UCSD-AML1 (cell line): ENCODE results near the gene ACBD5.
"Not testable (repeated sequence)": the region's sequence is repeated elsewhere in the genome, so short reads cannot be mapped to it uniquely, and the experiment has no call there.

ENCODE experiments used
- DNase-seq: peaks from one replicate; lab custom pipeline; 2025; ENCODE audit not compliant: unreplicated experiment; lab: John Stamatoyannopoulos, UW

ACBD5 gene

DNA sequence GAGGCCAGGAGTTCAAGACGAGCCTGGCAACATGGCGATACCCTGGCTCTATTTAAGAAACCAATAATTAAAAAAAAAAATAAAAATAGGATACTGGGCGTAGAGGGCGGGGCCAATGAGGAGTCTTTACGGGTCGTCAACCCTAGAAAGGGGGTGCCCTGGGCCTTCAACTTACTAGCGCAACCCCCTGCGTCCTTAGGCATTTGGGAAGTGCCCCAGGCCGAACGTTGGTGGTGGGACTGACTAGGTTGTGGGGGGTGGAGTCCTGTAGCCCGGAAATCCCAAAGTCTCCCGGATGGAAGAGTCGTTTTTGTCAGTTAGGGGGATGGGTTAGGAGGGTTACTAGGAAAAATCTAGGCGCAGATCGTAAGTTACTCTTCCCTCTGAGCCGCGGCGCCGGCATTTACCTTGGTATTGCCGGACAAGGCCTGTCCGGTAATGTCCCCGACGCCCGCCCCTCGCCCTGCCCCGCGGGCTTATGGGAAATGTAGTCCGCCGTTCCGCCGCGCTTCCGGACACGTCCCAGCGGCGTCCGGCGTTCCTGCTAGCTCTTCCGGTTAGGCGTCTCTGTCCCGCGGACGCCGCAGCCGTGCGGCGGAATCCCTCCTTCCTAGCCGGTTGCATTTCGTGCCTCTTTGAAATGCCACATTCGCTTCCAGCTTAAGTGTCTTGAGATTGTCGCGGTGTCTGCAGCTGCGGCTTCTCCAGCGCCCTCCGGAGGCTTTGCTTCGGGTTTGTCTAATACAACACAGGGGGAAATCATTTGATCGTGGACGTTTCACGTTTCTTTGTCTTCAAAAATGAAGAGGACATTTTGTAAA, 1.3 kb upstream of the ACBD5 start:
- DNase-seq, result peak; percentile 96

DNA sequence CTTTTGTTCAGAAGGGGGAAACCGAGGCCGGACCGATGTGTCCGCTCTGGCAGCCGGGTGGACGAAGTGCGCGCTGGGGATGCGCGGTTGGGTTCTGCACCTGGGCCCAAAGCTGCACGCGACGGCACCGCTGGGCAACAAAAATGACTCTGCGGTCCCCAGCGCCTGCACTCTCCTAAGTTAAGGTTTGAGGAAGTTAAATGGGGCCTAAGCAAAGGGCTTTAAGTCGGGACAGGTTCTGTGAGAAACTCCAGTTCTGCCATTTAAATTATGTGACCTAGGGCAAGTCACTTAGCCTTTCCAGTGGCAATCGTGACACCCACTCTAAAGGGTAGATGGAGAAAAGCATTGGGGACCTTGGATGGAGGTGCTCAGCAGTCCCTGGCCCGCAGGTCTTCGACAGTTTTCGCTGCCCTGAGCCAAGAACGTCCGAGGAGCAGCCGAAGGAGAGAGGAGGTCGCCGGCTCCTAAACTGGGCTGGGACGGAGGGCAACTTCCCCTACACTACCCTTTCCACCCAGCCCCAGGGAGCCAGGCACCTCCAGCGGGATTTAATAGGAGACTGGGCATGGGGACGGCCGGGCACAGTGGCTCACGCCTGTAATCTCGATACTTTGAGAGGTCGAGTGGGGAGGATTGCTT, 534 bp upstream of the ACBD5 start:
- peak; percentile 61 for DNase-seq

GRCh38 chr10:27237531-27237930, 3.1 kb downstream of the ACBD5 start:
- DNase-seq, result not testable (repeated sequence)

GRCh38 chr10:27236589-27237128, 3.9 kb downstream of the ACBD5 start:
- not testable (repeated sequence) for DNase-seq

- no peak for DNase-seq
Measured at GRCh38 chr10:27235706-27236105, 4.9 kb downstream of the ACBD5 start.

DNA sequence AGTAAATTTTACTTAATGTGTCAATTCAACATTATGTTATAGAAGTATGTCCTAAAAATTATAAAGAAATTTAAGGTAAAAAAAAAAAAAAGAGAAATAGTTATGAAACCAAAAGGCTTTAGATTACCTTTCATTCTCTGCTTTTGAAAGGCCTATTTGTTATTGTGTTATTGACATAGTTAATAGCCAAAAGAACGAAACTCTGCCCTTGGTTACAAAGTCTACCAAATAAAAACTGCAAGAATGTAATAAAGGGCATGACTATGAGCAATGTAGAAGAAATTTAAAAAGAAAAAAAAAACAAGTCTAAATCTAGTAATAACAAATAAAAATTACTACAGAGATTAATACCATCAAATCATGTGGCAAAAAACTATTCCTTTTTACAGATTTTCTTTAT, 10.6 kb downstream of the ACBD5 start:
- DNase-seq, result no peak

DNA sequence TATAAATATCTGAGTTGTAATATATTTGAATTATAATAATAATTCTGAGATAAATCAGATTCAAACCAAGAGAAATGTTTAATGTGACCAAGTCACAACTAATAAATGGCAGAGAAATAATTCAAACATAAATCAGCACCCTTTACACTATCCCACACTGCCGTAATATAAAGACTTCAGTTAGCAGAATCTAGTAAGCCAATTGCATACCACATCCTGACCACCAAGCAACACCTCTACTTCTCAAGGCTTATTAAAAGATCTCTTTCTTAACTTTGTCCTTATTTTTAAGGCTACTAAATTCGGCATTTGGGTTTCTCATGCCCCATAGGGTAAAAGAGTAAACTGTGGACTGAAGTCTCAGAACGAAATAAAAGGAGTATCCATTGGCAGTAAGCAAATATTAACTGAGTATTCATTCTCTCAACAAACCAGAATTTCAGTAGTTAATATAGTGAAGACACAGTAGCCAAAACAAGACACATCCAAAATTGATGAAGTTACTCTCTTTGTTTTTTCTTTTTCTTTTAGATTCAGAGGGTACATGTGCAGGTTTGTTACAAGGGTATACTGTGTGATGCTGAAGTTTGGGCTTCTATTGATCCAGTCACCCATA, 14.8 kb downstream of the ACBD5 start:
- DNase-seq, result no peak

GRCh38 chr10:27225011-27225590, 15.5 kb downstream of the ACBD5 start:
- DNase-seq, result no peak

- peak; percentile 10 for DNase-seq
Measured at GRCh38 chr10:27223964-27224363, 16.6 kb downstream of the ACBD5 start.

DNA sequence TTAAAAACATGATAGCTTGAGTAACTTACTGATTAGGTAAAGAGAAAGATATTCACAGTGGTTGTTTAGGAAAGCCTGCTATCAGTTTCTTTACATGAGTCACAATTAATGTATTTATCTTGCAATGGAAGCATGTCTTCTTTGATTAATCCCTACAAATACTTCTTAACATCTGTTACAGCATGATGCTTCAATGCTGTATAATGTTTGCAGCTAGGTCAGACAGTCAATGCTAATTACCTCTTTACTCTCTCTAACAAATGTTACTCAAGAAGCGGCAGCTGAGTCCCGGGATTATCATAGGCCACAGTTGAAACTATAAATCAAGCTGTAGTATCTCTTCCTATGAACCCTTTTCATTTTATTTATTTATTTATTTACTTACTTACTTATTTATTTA, 33.2 kb downstream of the ACBD5 start:
- no peak for DNase-seq

- DNase-seq, result no peak
Measured at GRCh38 chr10:27203806-27204205, 36.8 kb downstream of the ACBD5 start.

DNA sequence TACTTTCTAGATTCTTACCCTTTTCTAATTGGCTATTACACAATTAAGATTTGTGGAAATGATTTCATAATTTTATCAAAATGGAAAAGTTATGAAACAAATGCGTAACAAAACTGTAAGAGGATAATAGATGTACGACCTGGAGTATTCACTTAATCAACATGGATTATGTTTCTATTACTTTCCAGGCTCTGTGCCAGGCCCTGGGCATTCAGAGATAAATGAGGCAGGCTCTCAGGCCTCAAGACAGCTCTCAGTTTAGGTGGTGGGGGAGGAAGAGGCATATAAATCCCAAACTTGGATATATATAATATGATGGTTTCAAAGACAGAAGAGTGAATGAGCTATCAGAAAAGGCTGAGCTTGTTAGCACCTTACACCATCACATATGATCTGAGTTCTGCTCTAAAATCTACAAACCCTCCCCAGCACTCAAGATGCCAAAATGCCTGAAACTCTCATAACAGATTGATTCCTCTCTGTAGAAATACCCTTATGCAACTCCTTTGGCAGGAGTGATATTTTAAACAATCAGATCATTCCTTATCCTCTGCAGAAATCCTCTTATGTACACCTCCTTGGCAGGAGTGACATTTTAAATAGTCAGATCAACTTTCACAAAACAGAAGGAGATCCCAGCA, 42.5 kb downstream of the ACBD5 start:
- DNase-seq, result no peak

DNA sequence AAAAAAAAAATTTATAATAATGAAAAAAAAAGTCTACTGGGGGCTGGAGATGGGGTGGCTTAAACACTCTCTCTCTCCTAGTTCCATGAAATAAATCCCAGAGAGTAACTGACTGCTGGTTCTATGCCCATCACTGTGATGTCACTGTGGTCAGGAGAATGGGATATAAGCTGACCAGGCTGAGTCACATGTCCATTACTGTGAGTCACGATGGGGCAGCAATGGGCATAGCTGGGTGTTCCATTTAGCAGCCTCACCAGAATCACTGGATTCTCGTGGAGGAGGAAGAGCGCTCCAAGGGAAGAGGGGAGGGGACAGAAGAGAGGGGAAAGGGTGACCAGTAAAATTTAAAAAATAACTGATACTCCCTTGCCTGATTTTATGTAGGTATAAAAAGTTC, 48.3 kb downstream of the ACBD5 start:
- no peak for DNase-seq

- no peak for DNase-seq
Measured at GRCh38 chr10:27190508-27190907, 50.1 kb downstream of the ACBD5 start.

DNA sequence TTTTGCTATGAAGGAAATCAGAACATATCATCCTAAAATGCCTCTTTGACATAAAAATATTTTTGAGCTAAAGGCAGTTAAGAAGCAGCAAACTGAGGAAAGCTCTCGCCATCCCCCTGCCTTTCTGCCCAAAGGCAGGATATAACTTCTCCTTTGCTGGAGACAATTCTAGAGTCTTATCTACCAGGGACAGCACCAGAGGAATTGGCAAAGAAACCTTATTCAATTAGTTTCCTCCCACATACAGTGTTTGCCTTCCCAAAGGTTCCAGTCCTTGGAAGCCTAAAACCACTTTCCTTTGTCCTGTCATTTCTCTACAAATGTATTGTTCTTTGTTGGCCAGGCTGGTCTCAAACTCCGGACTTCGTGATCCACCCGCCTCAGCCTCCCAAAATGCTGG, 51.7 kb downstream of the ACBD5 start:
- DNase-seq, result no peak

- DNase-seq, result no peak
Measured at GRCh38 chr10:27188259-27188658, 52.3 kb downstream of the ACBD5 start.

DNA sequence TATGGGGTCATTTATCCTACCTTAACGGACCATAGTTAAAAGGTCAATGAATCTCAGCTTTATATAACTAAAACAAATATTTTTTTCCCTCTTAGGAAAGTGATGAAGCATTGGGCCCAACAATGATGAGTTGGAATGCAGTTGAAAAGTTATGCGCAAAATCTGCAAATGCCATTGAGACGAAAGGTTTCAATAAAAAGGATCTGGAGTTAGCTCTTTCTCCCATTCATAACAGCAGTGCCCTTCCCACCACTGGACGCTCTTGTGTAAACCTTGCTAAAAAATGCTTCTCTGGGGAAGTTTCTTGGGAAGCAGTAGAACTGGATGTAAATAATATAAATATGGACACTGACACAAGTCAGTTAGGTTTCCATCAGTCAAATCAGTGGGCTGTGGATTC, 70.7 kb downstream of the ACBD5 start:
- DNase-seq, result no peak

DNA sequence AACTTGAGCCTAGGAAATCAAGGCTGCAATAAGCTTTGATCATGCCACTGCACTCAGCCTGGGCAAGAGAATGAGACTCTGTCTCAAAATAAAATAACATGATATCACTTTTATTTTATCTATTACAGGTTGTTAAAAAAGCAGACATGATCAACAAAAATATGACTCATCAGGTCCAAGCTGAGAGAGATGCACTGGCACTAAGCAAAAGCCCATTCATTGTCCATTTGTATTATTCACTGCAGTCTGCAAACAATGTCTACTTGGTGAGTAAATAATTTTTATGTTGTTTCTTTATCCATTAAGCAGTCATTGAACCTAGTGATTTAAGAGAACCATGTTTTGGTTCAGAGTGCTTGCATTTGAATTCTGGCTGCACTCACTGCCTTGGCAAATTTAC, 82.2 kb downstream of the ACBD5 start:
- no peak for DNase-seq

- DNase-seq, result no peak
Measured at GRCh38 chr10:27157150-27157549, 83.4 kb downstream of the ACBD5 start.

DNA sequence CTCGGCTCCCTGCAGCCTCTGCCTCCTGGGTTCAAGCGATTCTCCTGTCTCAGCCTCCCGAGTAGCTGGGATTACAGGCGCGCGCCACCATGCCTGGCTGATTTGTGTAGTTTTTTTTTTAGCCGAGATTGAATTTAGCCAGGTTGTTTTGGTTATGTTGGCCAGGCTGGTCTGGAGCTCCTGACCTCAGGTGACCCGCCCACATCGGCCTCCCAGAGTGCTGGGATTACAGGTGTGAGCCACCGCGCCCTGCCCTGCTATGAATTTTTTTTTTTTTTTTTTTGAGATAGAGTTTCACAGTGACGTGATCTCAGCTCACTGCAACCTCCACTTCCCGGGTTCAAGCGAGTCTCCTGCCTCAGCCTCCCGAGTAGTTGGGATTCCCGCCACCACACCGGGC, 84.0 kb downstream of the ACBD5 start:
- DNase-seq, result not testable (repeated sequence)
